ENCODE measurements around the gene MIGA2. TPM values are rescaled to one million over a fixed set of nuclear protein-coding genes. Genes with fewer than 3 reads are reported as not detected.
"Not testable (repeated sequence)": the region's sequence is repeated elsewhere in the genome, so short reads cannot be mapped to it uniquely, and the experiment has no call there.

MIGA2 gene
- total RNA-seq, 1 donor from 2014 or later, result 37.9 TPM

DNA sequence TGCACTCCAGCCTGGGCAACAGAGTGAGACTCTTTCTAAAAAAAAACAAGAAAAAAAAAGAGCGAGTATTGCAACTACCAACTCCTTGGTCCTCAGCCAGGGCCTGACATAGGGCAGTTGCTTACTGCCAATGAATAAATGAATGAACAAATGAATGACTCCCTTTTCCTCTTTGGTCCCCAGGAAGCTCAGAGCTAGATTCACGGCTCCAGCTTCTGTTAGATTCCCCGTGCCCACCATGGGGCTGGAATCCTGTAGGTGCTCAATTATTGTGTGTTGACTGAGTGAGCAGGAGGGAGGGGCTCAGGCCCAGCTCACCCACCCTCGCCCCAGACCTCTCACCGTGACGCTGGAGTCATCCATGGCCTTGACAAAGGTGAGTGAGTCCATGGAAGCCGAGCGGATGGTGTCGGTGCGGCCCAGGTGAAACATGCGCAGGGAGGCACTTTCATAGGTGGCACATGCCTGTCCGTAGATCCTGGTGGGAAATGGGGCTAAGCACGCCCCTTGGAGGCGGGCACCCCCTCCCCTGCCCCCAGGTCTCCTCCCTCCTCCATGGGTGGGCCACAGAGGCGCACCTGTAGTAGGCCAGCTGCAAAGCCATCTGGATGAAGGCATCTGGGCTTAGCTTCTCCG is 61.4 kb downstream of the MIGA2 start:
- no peak for DNase-seq (ENCODE audit: low read depth)

DNA sequence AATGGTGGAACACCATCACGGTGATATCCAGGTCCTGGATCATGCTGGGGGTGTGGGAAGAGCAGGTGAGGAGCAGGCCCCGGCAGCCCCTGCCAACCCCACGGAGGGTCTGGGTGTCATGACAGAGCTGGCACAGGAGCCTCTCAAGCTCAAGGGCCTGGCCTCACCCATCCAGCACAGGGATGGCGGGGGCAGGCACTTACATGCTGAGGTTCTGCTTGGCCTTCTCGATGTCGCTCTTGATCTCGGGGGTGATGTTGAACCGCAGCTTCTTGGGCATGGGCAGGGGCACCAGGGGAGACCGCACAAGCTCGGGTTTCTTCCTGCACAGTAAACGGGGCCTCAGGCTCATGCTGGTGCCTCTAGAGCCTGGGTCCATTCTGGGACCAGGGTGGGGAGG is 61.9 kb downstream of the MIGA2 start:
- no peak for DNase-seq (ENCODE audit: low read depth)

DNA sequence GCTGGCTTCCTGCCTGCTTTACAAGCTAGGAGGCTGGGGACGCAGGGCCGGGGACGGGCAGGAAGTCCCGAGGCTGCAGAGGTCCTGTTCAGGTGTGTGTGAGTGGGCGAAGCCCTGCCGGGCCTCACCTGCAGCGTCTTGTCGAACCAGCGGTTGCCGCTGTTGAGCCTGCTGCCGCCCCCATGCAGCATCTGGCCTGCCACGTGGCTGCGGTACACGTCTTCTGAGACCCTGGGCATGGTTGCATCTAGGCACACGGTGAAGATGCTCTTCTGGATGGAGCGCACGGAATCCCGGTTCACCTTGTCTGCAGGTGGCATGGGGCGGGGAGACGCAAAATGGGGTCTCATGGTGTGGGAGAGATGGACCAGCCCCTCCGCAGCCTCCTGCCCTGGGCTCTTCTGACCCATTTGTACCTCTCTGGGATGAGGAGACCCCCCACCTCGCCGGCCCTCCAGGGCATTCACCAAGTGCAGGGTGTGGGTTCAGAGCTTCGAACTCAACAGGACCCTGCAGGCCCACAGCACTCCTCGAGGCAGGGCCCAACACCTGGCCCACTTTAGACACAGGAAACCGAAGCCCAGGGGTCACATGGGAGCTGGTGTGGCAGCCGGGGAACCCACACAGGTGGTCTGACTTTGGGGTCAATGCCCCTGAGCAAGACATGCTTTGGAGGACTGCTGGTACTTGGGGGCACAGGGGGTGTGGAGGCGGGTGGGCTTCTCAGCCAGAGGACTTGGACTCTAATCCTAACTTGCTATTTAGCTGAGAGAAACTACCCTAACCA is 64.2 kb downstream of the MIGA2 start:
- DNase-seq (ENCODE audit: low read depth), result no peak

DNA sequence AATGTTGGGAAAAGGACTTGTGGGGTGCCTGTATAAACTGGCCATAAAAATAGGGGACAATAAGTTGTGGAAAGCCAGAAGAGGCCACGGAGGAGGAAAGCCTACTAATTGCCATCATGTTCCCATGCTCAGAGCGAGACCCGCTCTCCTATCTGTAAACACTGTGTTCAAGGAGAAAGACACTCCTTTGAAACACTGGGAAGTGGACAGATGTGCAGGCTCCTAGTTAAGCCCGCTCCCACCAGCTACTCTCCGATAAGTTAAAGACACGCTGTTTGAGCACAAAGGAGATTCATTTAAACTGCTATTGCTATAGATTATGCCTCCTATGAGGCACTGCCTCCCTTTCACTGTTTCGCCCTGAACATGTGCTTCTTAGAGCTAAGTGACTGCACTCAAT is 64.9 kb downstream of the MIGA2 start:
- no peak for DNase-seq (ENCODE audit: low read depth)

DNA sequence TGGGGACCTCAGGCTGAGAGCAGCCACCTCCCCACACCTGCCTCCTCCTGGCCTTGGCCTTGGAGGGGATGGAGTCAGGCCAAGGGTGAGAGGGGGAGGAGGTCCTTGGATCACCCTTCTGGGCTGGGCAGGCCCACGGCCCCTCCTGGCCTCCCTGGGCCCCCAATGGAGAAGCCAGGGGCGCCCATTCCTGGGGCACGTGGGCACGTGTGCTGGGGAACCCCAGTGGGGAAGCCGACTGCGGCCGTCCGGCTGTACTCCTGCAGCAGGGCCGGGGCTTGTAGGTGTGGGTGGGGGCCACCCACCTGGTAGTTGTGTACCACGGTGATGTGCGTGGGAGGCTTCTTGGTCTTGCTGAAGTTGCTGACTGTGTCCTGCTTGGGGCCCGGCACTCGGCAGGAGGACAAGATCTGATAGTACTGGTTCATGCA is 65.7 kb downstream of the MIGA2 start:
- no peak for DNase-seq (ENCODE audit: low read depth)

DNA sequence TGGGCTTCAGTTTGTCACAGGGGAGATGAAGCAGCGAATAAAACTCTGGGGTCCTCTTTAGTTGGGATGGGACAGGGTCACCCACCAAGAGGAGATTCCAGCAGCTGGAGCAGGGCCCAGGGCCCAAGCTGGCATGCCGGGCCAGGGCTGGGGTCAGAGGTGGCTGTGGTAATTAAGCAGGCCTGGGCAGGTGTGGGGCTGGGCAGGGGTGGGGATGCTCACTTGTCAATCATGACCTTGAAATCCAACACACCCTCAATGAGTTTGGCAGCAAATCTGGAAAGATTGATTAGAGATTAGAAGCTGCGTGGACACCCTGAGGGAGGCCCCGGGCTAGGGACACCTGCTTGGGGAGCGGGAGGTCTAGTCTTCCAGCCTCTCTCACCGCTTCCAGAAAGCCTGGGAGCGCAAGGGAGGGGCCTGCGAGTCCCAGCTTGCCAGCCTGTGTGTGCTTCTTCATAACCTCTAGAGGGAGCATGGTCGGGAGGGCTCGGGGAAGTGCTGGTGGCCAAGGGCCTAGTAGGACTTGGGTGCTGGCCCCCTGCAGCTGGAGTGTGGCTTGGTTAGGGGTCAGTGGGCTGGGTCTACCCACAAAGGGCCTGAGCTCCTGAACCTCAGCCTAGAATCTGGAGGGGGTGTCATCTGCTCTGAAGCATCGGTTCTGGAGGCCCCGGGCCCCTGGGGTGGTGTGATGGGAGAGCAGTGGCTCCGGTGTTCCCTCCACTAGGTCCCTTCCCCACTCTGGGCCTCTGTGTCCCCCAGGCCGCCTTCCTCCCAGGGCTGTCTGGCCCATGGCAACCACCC is 66.6 kb downstream of the MIGA2 start:
- DNase-seq (ENCODE audit: low read depth), result peak; percentile 59

DNA sequence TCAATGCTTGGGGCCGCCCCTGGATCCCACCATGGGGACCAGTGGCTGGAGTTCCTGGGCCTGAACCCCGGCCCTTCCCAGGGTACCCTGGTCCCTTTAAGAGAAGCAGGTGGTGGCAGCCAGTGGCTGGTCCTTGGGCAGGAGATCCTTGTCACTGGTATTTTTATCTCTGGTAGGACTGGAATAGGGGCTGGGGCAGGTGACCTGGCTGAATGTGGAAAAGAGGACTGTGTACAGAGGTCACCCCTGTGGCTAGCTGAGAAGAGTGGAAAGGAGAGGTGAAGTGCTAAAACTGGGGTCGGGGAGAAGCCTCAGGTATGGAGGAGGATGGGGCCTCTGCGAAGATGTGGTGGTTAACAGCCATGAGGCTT is 67.2 kb downstream of the MIGA2 start:
- peak; percentile 65 for DNase-seq (ENCODE audit: low read depth)

DNA sequence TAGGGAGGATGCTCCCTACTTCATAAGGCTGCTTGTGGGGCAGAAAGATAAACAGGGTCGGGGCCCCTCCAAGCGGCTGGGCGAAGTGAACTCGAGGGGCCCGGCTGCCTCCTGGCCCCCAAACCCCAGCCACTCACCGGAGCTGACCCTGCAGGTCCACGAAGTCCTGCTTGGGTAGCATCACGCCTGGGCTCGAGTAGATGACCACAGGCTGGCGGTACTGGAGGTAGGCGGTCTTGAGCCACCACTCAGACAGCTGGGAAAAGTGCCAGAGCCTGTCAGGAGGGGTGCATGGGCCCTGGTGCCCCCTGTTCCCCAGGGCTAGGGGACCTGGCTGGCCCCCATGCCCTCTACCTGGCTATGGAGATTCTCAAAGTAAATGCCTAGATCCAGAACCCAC is 67.6 kb downstream of the MIGA2 start:
- DNase-seq (ENCODE audit: low read depth), result no peak

DNA sequence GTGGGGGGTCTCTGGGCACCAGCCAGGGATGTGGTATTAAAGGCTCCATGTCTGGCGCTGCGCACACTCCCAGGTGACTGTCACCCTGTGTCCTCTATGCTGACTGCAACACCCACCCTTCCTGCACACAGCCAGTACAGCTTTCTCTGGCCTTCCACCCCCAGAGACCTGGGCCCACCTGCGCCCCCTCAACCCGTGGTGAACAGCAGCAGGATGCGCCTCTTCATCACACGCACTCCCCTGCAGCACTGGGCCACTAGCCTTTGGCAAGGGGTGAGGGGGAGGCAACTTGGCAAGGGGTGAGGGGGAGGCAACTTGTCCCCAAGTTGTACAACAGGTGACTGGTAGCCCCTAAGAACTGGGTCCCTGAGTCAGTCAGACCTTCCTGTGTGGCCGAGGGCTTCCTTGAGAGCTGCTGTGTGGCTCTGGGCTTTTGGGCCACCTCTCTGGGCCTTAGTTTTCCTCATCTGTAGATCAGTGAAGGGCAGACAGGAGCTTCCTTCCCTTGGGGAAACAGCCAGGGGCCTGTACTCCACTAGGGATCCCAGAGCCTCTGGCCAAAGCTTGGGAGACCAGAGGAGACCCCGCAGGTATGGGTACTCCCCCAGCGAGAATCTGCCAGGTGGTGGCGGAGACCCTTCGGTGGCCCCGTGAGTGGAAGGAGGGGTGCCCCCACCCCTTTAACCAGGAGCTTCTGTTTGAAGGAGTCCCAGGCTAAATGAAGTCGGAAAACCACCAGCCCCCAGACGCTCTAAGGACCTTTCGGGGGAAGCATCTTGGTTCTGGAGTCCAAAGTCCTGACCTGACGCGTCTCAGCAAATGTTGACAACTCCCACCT is 69.7 kb downstream of the MIGA2 start:
- DNase-seq (ENCODE audit: low read depth), result no peak

DNA sequence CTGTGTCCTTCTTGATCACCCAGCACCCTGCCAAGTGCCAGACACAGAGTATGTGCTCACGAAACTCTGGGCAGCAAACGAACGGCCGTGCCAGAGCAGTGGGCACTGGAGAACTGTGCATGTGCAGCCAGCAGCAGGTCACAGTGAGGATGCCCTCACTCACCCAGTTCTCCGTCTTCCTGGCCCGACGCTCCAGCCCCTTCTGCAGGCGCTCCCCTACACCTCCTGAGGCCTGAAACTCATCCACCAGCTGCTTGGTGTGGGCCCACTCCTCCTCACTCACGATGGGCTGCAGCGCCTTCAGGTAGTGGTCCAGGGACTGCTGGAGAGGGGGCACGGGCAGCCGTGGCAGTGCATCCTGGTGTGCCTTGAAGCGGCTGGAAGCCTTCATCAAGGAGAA is 71.2 kb downstream of the MIGA2 start:
- DNase-seq (ENCODE audit: low read depth), result no peak

DNA sequence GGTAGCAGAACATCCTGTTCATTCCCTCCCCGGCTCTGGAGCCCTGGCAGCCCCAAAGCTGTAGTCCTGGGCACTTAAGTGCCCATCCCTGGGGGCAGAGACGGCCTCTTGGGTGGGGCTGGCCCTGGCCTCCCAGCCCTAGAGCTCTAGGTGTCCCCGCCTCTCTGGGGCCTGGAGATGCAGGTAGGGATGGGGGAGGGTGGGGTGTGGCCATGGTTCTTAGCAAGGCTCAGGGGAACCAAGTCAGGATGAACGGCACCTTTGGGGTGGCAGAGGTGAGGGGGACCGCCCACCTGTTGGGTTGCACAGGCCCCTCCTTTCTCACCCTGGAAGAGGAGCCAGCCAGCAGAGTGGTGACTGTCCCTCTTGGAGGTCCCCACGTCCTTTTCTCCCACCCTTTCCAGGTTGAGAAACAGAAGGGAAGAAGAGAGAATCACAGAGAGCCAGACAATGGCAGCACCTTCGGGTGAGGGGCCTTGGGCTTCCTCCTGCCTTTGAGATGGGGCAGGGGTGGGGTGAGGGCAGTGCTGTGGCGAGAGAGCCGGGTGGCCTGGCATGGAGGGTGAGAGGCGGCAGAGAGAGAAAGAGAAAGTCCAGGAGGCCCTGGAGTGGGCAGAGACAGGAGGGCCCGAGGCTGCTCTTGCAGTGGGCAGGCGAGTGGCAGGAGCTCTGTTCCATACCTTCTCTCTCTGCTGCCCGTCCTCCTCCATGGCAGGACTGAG is 71.8 kb downstream of the MIGA2 start:
- DNase-seq (ENCODE audit: low read depth), result no peak

DNA sequence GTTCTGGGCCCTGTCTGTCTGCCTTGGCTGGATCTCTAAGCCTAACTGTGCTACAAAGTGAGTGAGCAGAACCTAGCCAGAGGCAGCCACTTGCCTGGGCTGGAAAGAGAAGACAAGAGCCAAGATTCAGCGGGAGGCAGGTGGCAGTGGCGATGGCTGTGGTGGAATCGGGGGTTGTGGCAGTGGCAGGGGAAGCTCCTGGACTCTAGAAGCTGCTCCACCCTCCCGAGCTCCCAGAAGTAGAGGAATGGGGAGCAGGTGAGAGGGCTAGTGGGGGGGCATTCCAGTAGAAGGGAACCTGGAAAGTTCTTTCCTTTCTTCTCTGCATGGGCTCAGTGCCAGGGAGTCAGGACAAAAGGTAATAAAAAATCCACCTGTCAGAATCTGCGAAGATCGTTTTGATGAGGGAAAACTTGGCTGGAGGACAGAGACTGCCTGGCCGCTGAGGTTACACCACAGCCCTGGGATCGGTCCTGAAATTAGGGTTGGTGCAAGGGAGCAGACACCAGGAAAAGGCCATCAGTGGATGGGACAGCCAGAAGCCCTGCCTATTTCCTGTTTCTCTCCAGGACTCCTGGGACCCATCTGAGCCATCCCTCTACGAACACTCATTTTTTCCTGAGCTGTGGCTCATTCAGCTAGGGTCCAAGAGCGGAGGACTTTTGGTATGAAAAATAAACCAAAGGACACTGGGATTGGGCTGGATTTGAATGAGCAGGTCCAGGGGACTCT is 72.5 kb downstream of the MIGA2 start:
- DNase-seq (ENCODE audit: low read depth), result peak; percentile 63

DNA sequence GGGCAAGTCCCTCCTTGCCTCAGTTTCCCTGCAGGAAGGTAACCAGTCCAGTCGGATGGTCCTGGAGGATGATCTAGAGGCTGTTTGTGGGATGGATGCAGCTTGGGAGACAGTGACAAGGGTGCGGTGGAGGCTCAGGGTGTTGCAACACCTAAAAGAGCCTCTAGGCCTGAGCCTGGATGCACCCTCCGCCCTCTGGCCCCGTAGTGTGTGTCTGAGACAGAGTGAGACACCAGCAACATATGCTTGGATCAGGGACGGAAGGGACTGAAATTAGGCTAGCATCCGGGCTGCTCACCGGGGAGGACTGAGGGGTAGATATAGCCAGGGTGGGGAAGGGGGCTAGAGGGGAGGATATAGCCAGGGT is 73.1 kb downstream of the MIGA2 start:
- peak; percentile 43 for DNase-seq (ENCODE audit: low read depth)

DNA sequence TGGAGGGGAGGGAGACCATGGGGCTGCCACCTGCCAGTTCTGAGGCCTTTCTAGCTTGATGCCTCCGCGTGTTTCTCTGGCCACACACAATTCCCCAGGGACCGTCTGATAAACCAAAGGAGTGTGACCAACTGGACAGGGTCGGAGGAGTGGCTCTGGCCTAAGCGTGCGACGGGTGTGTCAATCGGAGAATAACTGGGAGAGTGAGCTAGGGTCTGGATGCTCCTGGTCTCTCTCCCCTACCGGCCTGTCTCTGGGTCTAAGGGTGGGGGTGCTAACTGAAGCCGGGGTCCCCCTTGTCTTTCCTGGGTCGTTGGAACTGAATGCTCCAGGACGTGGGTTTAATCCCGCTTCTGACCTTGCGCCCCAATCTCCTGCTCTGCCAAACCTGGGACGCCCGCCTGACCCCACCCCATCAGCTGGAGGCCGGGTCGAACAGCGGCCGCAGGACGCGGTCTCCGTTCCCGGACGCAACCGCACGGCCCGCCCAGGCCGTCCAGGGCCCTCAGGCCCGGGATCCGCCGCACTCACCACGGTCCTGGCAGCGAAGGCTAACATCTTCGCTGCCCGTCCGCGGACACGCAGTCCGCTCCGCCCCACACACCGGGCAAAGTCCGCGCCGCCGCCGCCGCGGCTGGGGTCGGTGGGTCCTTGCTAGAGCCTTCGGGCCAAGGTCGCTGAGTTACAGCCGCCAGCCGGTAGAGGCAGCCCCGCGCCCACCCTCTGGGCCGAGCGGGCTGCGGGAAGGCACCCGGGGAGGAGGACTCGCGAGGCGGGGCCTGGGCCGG is 73.7 kb downstream of the MIGA2 start:
- peak; percentile 96 for DNase-seq (ENCODE audit: low read depth)

DNA sequence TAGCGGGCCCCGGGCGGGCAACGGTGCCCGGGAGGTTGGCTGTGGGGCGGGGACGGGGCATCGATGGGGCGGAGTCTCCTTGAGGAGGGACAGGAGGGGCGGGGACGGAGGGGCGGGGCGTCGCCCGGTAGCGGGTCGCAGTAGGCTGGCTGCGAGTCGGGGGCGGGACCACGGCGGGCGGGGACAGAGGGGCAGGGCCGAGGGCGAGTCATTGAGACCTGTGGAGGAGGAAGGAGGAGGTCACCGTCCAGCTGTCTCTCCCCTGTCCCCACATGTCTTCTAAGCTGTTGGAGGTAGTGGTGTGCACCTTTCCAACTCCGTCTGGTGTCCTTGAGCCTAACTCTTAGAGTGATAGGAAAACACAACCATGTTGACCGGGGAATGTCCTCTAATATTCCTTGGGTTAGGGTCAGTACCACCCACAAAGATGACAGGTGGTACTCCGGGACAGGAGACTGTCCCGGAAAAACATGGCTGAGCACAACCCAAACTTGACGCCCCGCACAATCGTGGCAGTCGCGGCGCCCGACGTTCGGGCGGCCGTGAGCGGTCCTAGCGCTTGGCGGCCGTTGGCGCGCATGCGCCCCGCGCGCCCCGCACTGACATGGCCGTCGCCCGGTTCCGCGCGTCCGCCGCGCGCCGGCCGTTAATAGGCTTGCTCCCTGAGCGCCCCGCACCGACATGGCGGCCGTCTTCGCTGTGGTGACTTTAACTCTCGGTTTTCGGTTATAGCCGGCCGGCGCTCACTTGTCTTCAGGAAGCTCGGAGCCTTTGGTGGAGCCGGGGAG is 74.5 kb downstream of the MIGA2 start, which contains the start of the genes CRAT and PTPA:
Gene CRAT, minus strand, starts transcription at position 54 of the 788 bp plus-strand sequence. CDS start 284 bp downstream, outside the sequence.
Gene PTPA, plus strand, starts transcription at position 676 of the 788 bp plus-strand sequence. CDS start 186 bp downstream, outside the sequence.
- DNase-seq (ENCODE audit: low read depth), result peak; percentile 95

DNA sequence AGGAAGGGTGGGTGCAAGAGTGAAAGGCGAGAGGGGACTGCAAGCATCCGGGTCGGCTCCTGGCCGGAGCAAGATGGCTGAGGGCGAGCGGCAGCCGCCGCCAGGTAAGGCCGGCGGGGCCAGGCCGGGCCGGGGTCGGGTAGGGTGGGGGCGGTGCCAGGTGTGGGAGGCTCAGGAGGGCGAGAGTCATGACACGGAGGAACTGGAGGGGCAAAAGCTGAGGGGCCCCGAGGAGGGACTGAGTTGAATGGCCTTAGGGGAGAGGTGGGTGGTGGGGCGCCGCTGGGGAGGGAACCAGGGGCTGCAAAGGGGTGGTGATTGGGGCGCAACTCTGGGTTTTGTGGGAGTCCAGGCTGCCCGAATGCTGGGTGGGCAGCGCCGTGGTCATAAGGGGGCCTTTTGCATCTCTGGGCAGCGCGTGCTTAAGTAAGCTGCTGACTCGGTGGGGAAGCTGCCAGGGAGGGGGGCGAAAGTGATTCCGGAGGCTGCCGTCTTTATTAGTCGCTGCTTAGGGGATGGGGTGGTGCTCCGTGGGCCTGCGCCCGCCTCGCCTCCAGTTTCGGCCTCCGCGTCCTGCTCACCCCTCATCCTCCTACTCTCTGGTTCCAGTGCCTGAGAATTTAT is 75.2 kb downstream of the MIGA2 start:
- DNase-seq (ENCODE audit: low read depth), result peak; percentile 40

DNA sequence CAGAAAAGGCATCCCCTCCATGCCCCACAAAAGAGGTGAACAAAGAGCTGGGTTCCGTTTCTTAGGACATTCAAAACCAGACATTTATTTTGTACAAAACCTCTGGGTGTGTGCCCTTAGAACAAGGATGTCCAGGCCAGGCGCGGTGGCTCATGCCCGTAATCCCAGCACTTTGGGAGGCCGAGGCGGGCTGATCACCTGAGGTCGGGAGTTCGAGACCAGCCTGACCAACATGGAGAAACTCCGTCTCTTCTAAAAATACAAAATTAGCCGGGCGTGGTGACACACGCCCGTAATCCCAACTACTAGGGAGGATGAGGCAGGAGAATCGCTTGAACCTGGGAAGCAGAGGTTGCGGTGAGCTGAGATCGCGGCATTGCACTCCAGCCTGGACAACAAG is 76.1 kb downstream of the MIGA2 start:
- DNase-seq (ENCODE audit: low read depth), result not testable (repeated sequence)
